SK-N-MC (cell line): ENCODE data around the gene DRG1.
"Not testable (repeated sequence)": the region's sequence is repeated elsewhere in the genome, so short reads cannot be mapped to it uniquely, and the experiment has no call there.

Source experiments
- DNase-seq: peaks from one replicate; pipeline ENCODE4 v3.0.0-alpha.2; 2011; ENCODE audit warnings: low read depth, low spot score
- H3K27ac ChIP-seq: fragments of 200-600 bp; sonication (generic); 2 replicates; pipeline ENCODE4 v1.5.1; 2016; ENCODE audit warnings: mixed run types
- H3K36me3 ChIP-seq: fragments of 200-600 bp; sonication (generic); 2 replicates; pipeline ENCODE4 v1.6.1; 2017; ENCODE audit warnings: antibody characterized with exemption, low read length, mixed read lengths; ENCODE audit not compliant: insufficient read depth
- H3K4me3 ChIP-seq: fragments of 200-600 bp; sonication (generic); 2 replicates; pipeline ENCODE4 v1.5.1; 2016
- H3K9ac ChIP-seq: fragments of 200-600 bp; sonication (generic); 2 replicates; pipeline ENCODE4 v1.8.0; 2017; ENCODE audit warnings: mixed run types, mixed read lengths; ENCODE audit not compliant: insufficient read length
- H3K9me3 ChIP-seq: fragments of 200-600 bp; sonication (generic); 2 replicates; pipeline ENCODE4 v1.6.1; 2017; ENCODE audit warnings: low read depth, mild to moderate bottlenecking, antibody characterized with exemption, low read length, moderate library complexity, mixed read lengths
- EZH2 ChIP-seq: fragments of 200-600 bp; sonication (generic); IDR thresholded peaks from one replicate; pipeline ENCODE4 v1.6.1; 2017; ENCODE audit warnings: antibody characterized with exemption
- FOXP2 ChIP-seq: optimal IDR thresholded peaks from 2 replicates; pipeline ENCODE3; 2011; ENCODE audit warnings: mild to moderate bottlenecking, moderate library complexity; ENCODE audit not compliant: insufficient read depth; ENCODE audit errors: extremely low read length, control extremely low read depth
- POLR2AphosphoS5 ChIP-seq: IDR thresholded peaks from 2 replicates; pipeline ENCODE4 v1.6.1; 2012; ENCODE audit warnings: mild to moderate bottlenecking, low read depth, low read length, borderline replicate concordance

DRG1 gene

DNA sequence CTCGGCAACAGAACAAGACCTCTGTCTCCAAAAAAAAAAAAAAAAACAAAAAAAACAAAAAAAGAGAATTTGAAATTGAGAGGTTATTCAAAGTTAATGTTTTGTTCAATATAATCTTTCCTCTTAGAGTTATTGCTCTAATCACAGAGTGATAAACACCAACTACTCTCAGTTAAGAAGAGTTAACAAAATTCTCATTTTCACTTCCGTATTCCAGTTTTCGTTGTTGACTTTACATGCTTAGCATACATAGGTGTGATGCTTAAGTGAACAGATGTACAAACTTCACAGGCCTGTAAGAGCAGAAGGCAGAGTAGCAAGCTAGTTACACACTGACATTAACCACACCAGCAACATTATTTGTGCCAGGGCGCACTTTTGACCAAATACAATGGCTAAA is 77.9 kb downstream of the DRG1 start:
- no peak for TF ChIP-seq EZH2
- TF ChIP-seq POLR2AphosphoS5 = no peak
- TF ChIP-seq FOXP2 = no peak
- DNase-seq = no peak
- H3K36me3 ChIP-seq = peaks cover 76% of the 10 kb centered on the region
- H3K9ac ChIP-seq = no peak overlapping the region
- no peak overlapping the region for H3K27ac ChIP-seq
- no peaks in the 10 kb centered on the region for H3K9me3 ChIP-seq
- H3K4me3 ChIP-seq = no peak overlapping the region

DNA sequence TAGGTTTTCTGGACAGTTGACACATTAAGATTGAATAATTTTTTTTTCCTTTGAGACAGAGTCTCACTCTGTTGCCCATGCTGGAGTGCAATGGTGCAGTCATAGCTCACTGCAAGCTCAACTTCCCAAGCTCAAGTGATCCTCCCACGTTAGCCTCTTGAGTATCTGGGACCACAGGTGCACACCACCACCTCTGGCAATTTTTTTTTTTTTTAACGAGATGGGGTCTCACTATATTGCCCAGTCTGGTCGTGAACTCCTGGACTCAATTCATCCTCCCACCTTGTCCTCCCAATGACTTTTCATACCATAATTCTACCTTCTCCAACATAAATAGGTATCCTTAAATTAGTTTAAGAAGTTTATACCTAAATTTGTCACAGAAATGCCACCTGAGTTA is 81.7 kb downstream of the DRG1 start:
- H3K27ac ChIP-seq = no peak overlapping the region
- TF ChIP-seq FOXP2 (no peak), EZH2 (no peak), POLR2AphosphoS5 (no peak)
- peaks cover 81% of the 10 kb centered on the region for H3K36me3 ChIP-seq
- no peak overlapping the region for H3K4me3 ChIP-seq
- DNase-seq = no peak
- no peak overlapping the region for H3K9ac ChIP-seq
- no peaks in the 10 kb centered on the region for H3K9me3 ChIP-seq

DNA sequence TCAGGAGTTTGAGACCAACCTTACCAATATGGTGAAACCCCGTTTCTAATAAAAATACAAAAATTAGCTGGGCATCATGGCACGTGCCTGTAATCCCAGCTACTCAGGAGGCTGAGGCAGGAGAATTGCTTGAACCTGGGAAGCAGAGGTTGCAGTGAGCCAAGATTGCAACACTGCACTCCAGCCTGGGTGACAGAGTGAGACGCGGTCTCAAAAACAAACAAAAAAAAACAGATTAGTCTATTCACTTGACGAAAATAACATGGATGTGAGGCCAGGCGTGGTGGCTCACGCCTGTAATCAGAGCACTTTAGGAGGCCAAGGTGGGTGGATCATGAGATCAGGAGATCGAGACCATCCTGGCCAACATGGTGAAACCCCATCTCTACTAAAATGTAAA is 83.1 kb downstream of the DRG1 start:
- H3K4me3 ChIP-seq, DNase-seq: not testable (repeated sequence)
- peaks cover 84% of the 10 kb centered on the region for H3K36me3 ChIP-seq

More for the DNA sequence above, 83.1 kb downstream of the DRG1 start:
- H3K9me3 ChIP-seq, H3K27ac ChIP-seq, H3K9ac ChIP-seq: not testable (repeated sequence)
